IPS-20b (cell line): ENCODE results near the gene ABCF2.

Experiments used
- H3K27ac ChIP-seq: one replicate; pipeline ENCODE4 v1.5.1; 2013; ENCODE audit warnings: low read length
- H3K27me3 ChIP-seq: 2 replicates; pipeline ENCODE4 v1.6.1; 2013; ENCODE audit warnings: mild to moderate bottlenecking, low read length, inconsistent platforms; ENCODE audit not compliant: insufficient read depth
- H3K36me3 ChIP-seq: 2 replicates; pipeline ENCODE4 v1.6.1; 2013; ENCODE audit warnings: low read depth, mild to moderate bottlenecking, inconsistent platforms, low read length, moderate library complexity; ENCODE audit not compliant: insufficient read depth
- H3K4me1 ChIP-seq: 2 replicates; pipeline ENCODE4 v1.6.1; 2013; ENCODE audit warnings: mild to moderate bottlenecking, control low read depth, inconsistent platforms, low read length, moderate library complexity; ENCODE audit not compliant: insufficient read depth
- H3K4me3 ChIP-seq: 2 replicates; pipeline ENCODE4 v1.5.1; 2013; ENCODE audit warnings: mild to moderate bottlenecking, low read length, inconsistent platforms
- H3K9ac ChIP-seq: 2 replicates; pipeline ENCODE4 v1.6.1; 2013; ENCODE audit warnings: low read depth, mild to moderate bottlenecking, inconsistent platforms, low read length, moderate library complexity
- H3K9me3 ChIP-seq: 2 replicates; pipeline ENCODE4 v1.6.1; 2013; ENCODE audit warnings: mild to moderate bottlenecking, low read depth, low read length, inconsistent platforms; ENCODE audit not compliant: insufficient read depth

ABCF2 gene

GRCh38 chr7:151226875-151227782 is at the start of gene ABCF2:
ABCF2 (minus strand) TSS chr7:151227205; CDS start chr7:151226458, 747 bp downstream.
- H3K27me3 ChIP-seq, result no peaks in the 10 kb centered on the region
- peak within 1 kb of the TSS; percentile 86 for H3K4me3 ChIP-seq
- H3K9me3 ChIP-seq, result no peaks in the 10 kb centered on the region
- H3K9ac ChIP-seq, result peak within 1 kb of the TSS; percentile 92
- H3K36me3 ChIP-seq, result peaks cover 36% of the 10 kb centered on the region
- peak within 1 kb of the TSS; percentile 81 for H3K27ac ChIP-seq
- peaks cover 13% of the 10 kb centered on the region for H3K4me1 ChIP-seq

- Histone ChIP-seq H3K4me3 (peak overlapping the region; percentile 53; the same call in 1 of the 2 replicates), H3K9me3 (no peaks in the 10 kb centered on the region), H3K9ac (no peak overlapping the region), H3K27me3 (peaks cover 54% of the 10 kb centered on the region), H3K4me1 (no peaks in the 10 kb centered on the region), H3K36me3 (no peaks in the 10 kb centered on the region), H3K27ac (no peak overlapping the region)
These were observed 49.0 kb upstream of the ABCF2 start for GRCh38 chr7:151275813-151276577.

- Histone ChIP-seq H3K9me3 (no peaks in the 10 kb centered on the region), H3K4me3 (no peak overlapping the region), H3K27ac (no peak overlapping the region), H3K4me1 (no peaks in the 10 kb centered on the region), H3K36me3 (no peaks in the 10 kb centered on the region), H3K27me3 (peaks cover 50% of the 10 kb centered on the region), H3K9ac (no peak overlapping the region)
These were observed 48.2 kb upstream of the ABCF2 start for GRCh38 chr7:151274936-151275812.

- H3K4me3 ChIP-seq, result no peak overlapping the region
- H3K27me3 ChIP-seq, result peaks cover 44% of the 10 kb centered on the region
- no peaks in the 10 kb centered on the region for H3K36me3 ChIP-seq
- no peak overlapping the region for H3K27ac ChIP-seq
- no peaks in the 10 kb centered on the region for H3K9me3 ChIP-seq
- no peak overlapping the region for H3K9ac ChIP-seq
- H3K4me1 ChIP-seq, result no peaks in the 10 kb centered on the region
These were observed 47.4 kb upstream of the ABCF2 start for GRCh38 chr7:151274396-151274795.

- no peaks in the 10 kb centered on the region for H3K4me1 ChIP-seq
- H3K27me3 ChIP-seq, result peaks cover 38% of the 10 kb centered on the region
- H3K9ac ChIP-seq, result no peak overlapping the region
- no peak overlapping the region for H3K27ac ChIP-seq
- H3K4me3 ChIP-seq, result no peak overlapping the region
- H3K9me3 ChIP-seq, result no peaks in the 10 kb centered on the region
- H3K36me3 ChIP-seq, result no peaks in the 10 kb centered on the region
These were observed 46.8 kb upstream of the ABCF2 start for GRCh38 chr7:151273651-151274390.

GRCh38 chr7:151272877-151273276 is 45.9 kb upstream of the ABCF2 start:
- no peaks in the 10 kb centered on the region for H3K4me1 ChIP-seq
- H3K9me3 ChIP-seq, result no peaks in the 10 kb centered on the region
- H3K27ac ChIP-seq, result no peak overlapping the region
- H3K9ac ChIP-seq, result no peak overlapping the region
- no peaks in the 10 kb centered on the region for H3K36me3 ChIP-seq
- H3K4me3 ChIP-seq, result no peak overlapping the region
- H3K27me3 ChIP-seq, result peaks cover 31% of the 10 kb centered on the region

GRCh38 chr7:151272405-151272804 is 45.4 kb upstream of the ABCF2 start:
- Histone ChIP-seq H3K9me3 (no peaks in the 10 kb centered on the region), H3K27ac (no peak overlapping the region), H3K4me1 (no peaks in the 10 kb centered on the region), H3K27me3 (peaks cover 26% of the 10 kb centered on the region), H3K9ac (no peak overlapping the region), H3K36me3 (no peaks in the 10 kb centered on the region), H3K4me3 (no peak overlapping the region)

- no peaks in the 10 kb centered on the region for H3K9me3 ChIP-seq
- H3K9ac ChIP-seq, result no peak overlapping the region
- H3K36me3 ChIP-seq, result no peaks in the 10 kb centered on the region
- no peaks in the 10 kb centered on the region for H3K4me1 ChIP-seq
- peaks cover 23% of the 10 kb centered on the region for H3K27me3 ChIP-seq
- no peak overlapping the region for H3K27ac ChIP-seq
- H3K4me3 ChIP-seq, result no peak overlapping the region
These were observed 44.8 kb upstream of the ABCF2 start for GRCh38 chr7:151271699-151272355.

GRCh38 chr7:151269511-151269910 is 42.5 kb upstream of the ABCF2 start:
- Histone ChIP-seq H3K4me3 (no peak overlapping the region), H3K4me1 (no peaks in the 10 kb centered on the region), H3K9ac (no peak overlapping the region), H3K27me3 (0 out of 2 replicates have a peak, but pooled peaks cover under 1% of the 10 kb centered on the region), H3K9me3 (no peaks in the 10 kb centered on the region), H3K27ac (no peak overlapping the region), H3K36me3 (no peaks in the 10 kb centered on the region)

- Histone ChIP-seq H3K27me3 (peaks cover 11% of the 10 kb centered on the region; the same call in 1 of the 2 replicates), H3K4me3 (no peak overlapping the region), H3K36me3 (no peaks in the 10 kb centered on the region), H3K9ac (no peak overlapping the region), H3K9me3 (no peaks in the 10 kb centered on the region), H3K27ac (no peak overlapping the region), H3K4me1 (no peaks in the 10 kb centered on the region)
These were observed 38.4 kb upstream of the ABCF2 start for GRCh38 chr7:151265351-151265931.
